ENCODE measurements around the gene GRK4.

DNA sequence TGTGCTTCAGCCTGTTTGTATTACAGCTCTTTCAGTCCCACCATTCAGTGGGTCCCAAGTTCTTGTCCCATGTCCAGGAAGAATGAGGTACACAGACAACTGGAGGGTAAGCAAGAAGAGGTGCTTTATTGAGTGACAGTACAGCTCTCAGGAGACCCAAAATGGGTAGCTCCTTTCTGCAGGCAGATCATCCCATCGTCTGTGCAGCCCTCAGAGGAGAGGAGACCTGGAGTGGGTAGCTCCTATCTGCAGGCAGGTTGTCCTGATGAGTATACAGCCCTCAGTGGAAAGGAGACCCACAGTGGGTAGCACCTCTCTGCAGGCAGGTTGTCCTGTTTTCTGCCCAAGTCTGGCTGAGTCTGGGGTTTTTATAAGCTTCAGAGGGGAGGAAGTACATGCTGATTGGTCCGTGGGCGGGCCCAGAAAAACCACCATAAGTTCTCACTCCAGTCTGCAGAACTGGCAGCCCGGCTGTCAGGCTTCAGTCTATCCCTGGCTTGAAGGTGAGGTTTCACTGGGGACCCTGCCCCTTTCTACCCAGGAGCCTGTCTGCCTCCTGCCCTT, 18.0 kb downstream of the GRK4 start:
- TF ChIP-seq, protein P1, sequence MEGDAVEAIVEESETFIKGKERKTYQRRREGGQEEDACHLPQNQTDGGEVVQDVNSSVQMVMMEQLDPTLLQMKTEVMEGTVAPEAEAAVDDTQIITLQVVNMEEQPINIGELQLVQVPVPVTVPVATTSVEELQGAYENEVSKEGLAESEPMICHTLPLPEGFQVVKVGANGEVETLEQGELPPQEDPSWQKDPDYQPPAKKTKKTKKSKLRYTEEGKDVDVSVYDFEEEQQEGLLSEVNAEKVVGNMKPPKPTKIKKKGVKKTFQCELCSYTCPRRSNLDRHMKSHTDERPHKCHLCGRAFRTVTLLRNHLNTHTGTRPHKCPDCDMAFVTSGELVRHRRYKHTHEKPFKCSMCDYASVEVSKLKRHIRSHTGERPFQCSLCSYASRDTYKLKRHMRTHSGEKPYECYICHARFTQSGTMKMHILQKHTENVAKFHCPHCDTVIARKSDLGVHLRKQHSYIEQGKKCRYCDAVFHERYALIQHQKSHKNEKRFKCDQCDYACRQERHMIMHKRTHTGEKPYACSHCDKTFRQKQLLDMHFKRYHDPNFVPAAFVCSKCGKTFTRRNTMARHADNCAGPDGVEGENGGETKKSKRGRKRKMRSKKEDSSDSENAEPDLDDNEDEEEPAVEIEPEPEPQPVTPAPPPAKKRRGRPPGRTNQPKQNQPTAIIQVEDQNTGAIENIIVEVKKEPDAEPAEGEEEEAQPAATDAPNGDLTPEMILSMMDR (conservative IDR thresholded peaks at IDR 0.05; ENCODE audit: low read length), result no peak
- no peak for TF ChIP-seq EZH2phosphoT487 (IDR thresholded peaks at IDR 0.05; ENCODE audit: borderline replicate concordance)

All from Loucy (cell line).